ENCODE measurements around the gene GTF2B. TPM values are rescaled to one million over a fixed set of nuclear protein-coding genes. Genes with fewer than 3 reads are reported as not detected.
"Not testable (repeated sequence)": the region's sequence is repeated elsewhere in the genome, so short reads cannot be mapped to it uniquely, and the experiment has no call there.

The GTF2B gene
- total RNA-seq, 1 experiment from 2014 or later, result 31.9 TPM

- H3K27me3 ChIP-seq (replicated peaks; ENCODE audit: insufficient read depth, low read depth, low read length, poor library complexity), result no peaks in the 10 kb centered on the region
- ChIA-PET CTCF (no interaction called here), POLR2A (ENCODE audit: low non-redundant PET) (no interaction called here)
- no peak for DNase-seq (ENCODE audit: low spot score)
- no peaks in the 10 kb centered on the region for H3K9me3 ChIP-seq (ENCODE audit: low read depth, low read length, poor library complexity, severe bottlenecking)
- H3K27ac ChIP-seq (ENCODE audit: low read depth, low read length, poor library complexity, severe bottlenecking), result no peak overlapping the region
- H3K36me3 ChIP-seq (ENCODE audit: insufficient read depth, low read length, poor library complexity, severe bottlenecking), result no peaks in the 10 kb centered on the region
- no peak overlapping the region for H3K4me3 ChIP-seq (ENCODE audit: low read depth, low read length, poor library complexity, severe bottlenecking)
- TF ChIP-seq EZH2 (IDR thresholded peaks at IDR 0.05; ENCODE audit: borderline replicate concordance, low read depth, low read length, poor library complexity, severe bottlenecking) (no peak), CTCF (conservative IDR thresholded peaks at IDR 0.05; ENCODE audit: low read depth, low read length) (no peak)
- BruUV-seq (replicated peaks), result no TSS peak
- H3K4me1 ChIP-seq (ENCODE audit: insufficient read depth, low read length, poor library complexity, severe bottlenecking), result peaks cover 12% of the 10 kb centered on the region
- intact Hi-C loops (cut with micrococcal nuclease; ENCODE audit: unreplicated experiment), result loop anchor here (2.0 to 5.0 kb wide), 3 partner anchors 139 to 269 kb away; no protein-coding TSS in a partner anchor
Observed at GRCh38 chr1:88876573-88877365, 14.6 kb downstream of the GTF2B start.

- Histone ChIP-seq H3K36me3 (ENCODE audit: insufficient read depth, low read length, poor library complexity, severe bottlenecking) (no peaks in the 10 kb centered on the region), H3K9me3 (ENCODE audit: low read depth, low read length, poor library complexity, severe bottlenecking) (no peaks in the 10 kb centered on the region), H3K27ac (ENCODE audit: low read depth, low read length, poor library complexity, severe bottlenecking) (no peak overlapping the region), H3K4me3 (ENCODE audit: low read depth, low read length, poor library complexity, severe bottlenecking) (no peak overlapping the region), H3K4me1 (ENCODE audit: insufficient read depth, low read length, poor library complexity, severe bottlenecking) (peaks cover 12% of the 10 kb centered on the region), H3K27me3 (replicated peaks; ENCODE audit: insufficient read depth, low read depth, low read length, poor library complexity) (no peaks in the 10 kb centered on the region)
- no TSS peak for BruUV-seq (replicated peaks)
- ChIA-PET CTCF (no interaction called here), POLR2A (ENCODE audit: low non-redundant PET) (no interaction called here)
- DNase-seq (ENCODE audit: low spot score), result no peak
- TF ChIP-seq CTCF (conservative IDR thresholded peaks at IDR 0.05; ENCODE audit: low read depth, low read length) (no peak), EZH2 (IDR thresholded peaks at IDR 0.05; ENCODE audit: borderline replicate concordance, low read depth, low read length, poor library complexity, severe bottlenecking) (no peak)
- intact Hi-C loops (cut with micrococcal nuclease; ENCODE audit: unreplicated experiment), result loop anchor here (5.0 kb wide), 2 partner anchors 138 to 268 kb away; no protein-coding TSS in a partner anchor
Observed at GRCh38 chr1:88875595-88875994, 15.8 kb downstream of the GTF2B start.

- DNase-seq (ENCODE audit: low spot score), result peak; percentile 41
- H3K27ac ChIP-seq (ENCODE audit: low read depth, low read length, poor library complexity, severe bottlenecking), result no peak overlapping the region
- BruUV-seq (replicated peaks), result no TSS peak
- no peaks in the 10 kb centered on the region for H3K27me3 ChIP-seq (replicated peaks; ENCODE audit: insufficient read depth, low read depth, low read length, poor library complexity)
- H3K9me3 ChIP-seq (ENCODE audit: low read depth, low read length, poor library complexity, severe bottlenecking), result no peaks in the 10 kb centered on the region
- H3K36me3 ChIP-seq (ENCODE audit: insufficient read depth, low read length, poor library complexity, severe bottlenecking), result no peaks in the 10 kb centered on the region
- no peak overlapping the region for H3K4me3 ChIP-seq (ENCODE audit: low read depth, low read length, poor library complexity, severe bottlenecking)
- POLR2A ChIA-PET (ENCODE audit: low non-redundant PET), result no interaction called here
- intact Hi-C loops (cut with micrococcal nuclease; ENCODE audit: unreplicated experiment), result no loop called here
- TF ChIP-seq EZH2 (IDR thresholded peaks at IDR 0.05; ENCODE audit: borderline replicate concordance, low read depth, low read length, poor library complexity, severe bottlenecking), result no peak
- TF ChIP-seq CTCF (conservative IDR thresholded peaks at IDR 0.05; ENCODE audit: low read depth, low read length), result no peak
- CTCF ChIA-PET, result interaction anchor here (0.6 kb wide), 2 partner anchors 20 to 250 kb away, joined by 4 to 10 read pairs; no protein-coding TSS in a partner anchor
- H3K4me1 ChIP-seq (ENCODE audit: insufficient read depth, low read length, poor library complexity, severe bottlenecking), result peaks cover 12% of the 10 kb centered on the region
Observed at GRCh38 chr1:88873737-88874349, 17.5 kb downstream of the GTF2B start.

GRCh38 chr1:88869644-88870043 is 21.7 kb downstream of the GTF2B start:
- DNase-seq (ENCODE audit: low spot score); H3K27me3 ChIP-seq (replicated peaks; ENCODE audit: insufficient read depth, low read depth, low read length, poor library complexity); H3K4me3 ChIP-seq (ENCODE audit: low read depth, low read length, poor library complexity, severe bottlenecking); BruUV-seq (replicated peaks); intact Hi-C loops (cut with micrococcal nuclease; ENCODE audit: unreplicated experiment); CTCF ChIA-PET; H3K9me3 ChIP-seq (ENCODE audit: low read depth, low read length, poor library complexity, severe bottlenecking); H3K36me3 ChIP-seq (ENCODE audit: insufficient read depth, low read length, poor library complexity, severe bottlenecking); POLR2A ChIA-PET (ENCODE audit: low non-redundant PET); H3K4me1 ChIP-seq (ENCODE audit: insufficient read depth, low read length, poor library complexity, severe bottlenecking); H3K27ac ChIP-seq (ENCODE audit: low read depth, low read length, poor library complexity, severe bottlenecking): not testable (repeated sequence)
